Measurements from ENCODE around the gene HPS3. TPM values are rescaled to one million over a fixed set of nuclear protein-coding genes. Genes with fewer than 3 reads are reported as not detected.

HPS3 gene
- total RNA-seq, 1 experiment from 2014 or later, result 68.0 TPM

GRCh38 chr3:149118724-149119123 lies 10.7 kb upstream of the HPS3 start:
- no peaks in the 10 kb centered on the region for H3K27me3 ChIP-seq (ENCODE audit: control insufficient read depth, insufficient read depth, low read length)
- no peak for TF ChIP-seq SIN3A (IDR thresholded peaks at IDR 0.05; ENCODE audit: borderline replicate concordance, insufficient read depth, low read depth, low read length)
- no peak for TF ChIP-seq TCF7L2 (IDR thresholded peaks at IDR 0.05; ENCODE audit: low read depth, low read length)
- TF ChIP-seq POLR2AphosphoS5 (IDR thresholded peaks at IDR 0.05; ENCODE audit: low read depth, low read length), result no peak
- no peak for TF ChIP-seq REST (IDR thresholded peaks at IDR 0.05; ENCODE audit: insufficient read depth in 1 of 2, low read depth in 2 of 2, low read length in 1 of 2)
- TF ChIP-seq CTCF (IDR thresholded peaks at IDR 0.05), result no peak
- no peak overlapping the region for H3K4me3 ChIP-seq (ENCODE audit: low read depth in 2 of 2, low read length in 2 of 2)
- ChIA-PET CTCF (no interaction called here), POLR2A (interaction anchor here (0.6 kb wide), 2 partner anchors 52 to 248 kb away, joined by 5 to 10 read pairs; no protein-coding TSS in a partner anchor)
- intact Hi-C loops (cut with micrococcal nuclease; ENCODE audit: unreplicated experiment) (no loop called here), in situ Hi-C loops (cut with HindIII; ENCODE audit: low pct_unique_long_range_greater_than_20kb, low sequenced_read_pairs) (no loop called here)
- no peaks in the 10 kb centered on the region for H3K36me3 ChIP-seq (ENCODE audit: control insufficient read depth, insufficient read depth, low read length)
- ATAC-seq, result no peak
- no TSS peak for BruUV-seq (replicated peaks)
- H3K4me1 ChIP-seq (ENCODE audit: control insufficient read depth, insufficient read depth, low read length), result peaks cover 4% of the 10 kb centered on the region
- no peaks in the 10 kb centered on the region for H3K9me3 ChIP-seq (ENCODE audit: control insufficient read depth, insufficient read depth, low read depth, low read length)
- no peak for DNase-seq (ENCODE audit: low read depth, low spot score)
- peak overlapping the region; percentile 79 for H3K27ac ChIP-seq (ENCODE audit: low read length)

GRCh38 chr3:149119466-149119865 lies 10.0 kb upstream of the HPS3 start:
- no peaks in the 10 kb centered on the region for H3K9me3 ChIP-seq (ENCODE audit: control insufficient read depth, insufficient read depth, low read depth, low read length)
- DNase-seq (ENCODE audit: low read depth, low spot score) (no peak), ATAC-seq (no peak)
- POLR2A ChIA-PET, result interaction anchor here (0.6 kb wide), 1 partner anchor 51 kb away, joined by 5 read pairs; no protein-coding TSS in a partner anchor
- CTCF ChIA-PET, result interaction anchor here (0.7 to 0.9 kb wide), 3 partner anchors 109 to 221 kb away, joined by 3 read pairs; no protein-coding TSS in a partner anchor
- no TSS peak for BruUV-seq (replicated peaks)
- H3K27me3 ChIP-seq (ENCODE audit: control insufficient read depth, insufficient read depth, low read length), result no peaks in the 10 kb centered on the region
- no peak overlapping the region for H3K4me3 ChIP-seq (ENCODE audit: low read depth in 2 of 2, low read length in 2 of 2)
- intact Hi-C loops (cut with micrococcal nuclease; ENCODE audit: unreplicated experiment) (no loop called here), in situ Hi-C loops (cut with HindIII; ENCODE audit: low pct_unique_long_range_greater_than_20kb, low sequenced_read_pairs) (no loop called here)
- H3K36me3 ChIP-seq (ENCODE audit: control insufficient read depth, insufficient read depth, low read length), result no peaks in the 10 kb centered on the region
- peaks cover 4% of the 10 kb centered on the region for H3K4me1 ChIP-seq (ENCODE audit: control insufficient read depth, insufficient read depth, low read length)
- TF ChIP-seq REST (IDR thresholded peaks at IDR 0.05; ENCODE audit: insufficient read depth in 1 of 2, low read depth in 2 of 2, low read length in 1 of 2) (no peak), SIN3A (IDR thresholded peaks at IDR 0.05; ENCODE audit: borderline replicate concordance, insufficient read depth, low read depth, low read length) (no peak), CTCF (IDR thresholded peaks at IDR 0.05) (no peak), TCF7L2 (IDR thresholded peaks at IDR 0.05; ENCODE audit: low read depth, low read length) (no peak), POLR2AphosphoS5 (IDR thresholded peaks at IDR 0.05; ENCODE audit: low read depth, low read length) (no peak)
- peak overlapping the region; percentile 79 for H3K27ac ChIP-seq (ENCODE audit: low read length)

Measured in Panc1 (cell line).